ENCODE data around the gene FRMPD1. TPM values are rescaled to one million over a fixed set of nuclear protein-coding genes. Genes with fewer than 3 reads are reported as not detected.

FRMPD1 gene
- total RNA-seq, 1 donor from 2014 or later, result not detected

DNA sequence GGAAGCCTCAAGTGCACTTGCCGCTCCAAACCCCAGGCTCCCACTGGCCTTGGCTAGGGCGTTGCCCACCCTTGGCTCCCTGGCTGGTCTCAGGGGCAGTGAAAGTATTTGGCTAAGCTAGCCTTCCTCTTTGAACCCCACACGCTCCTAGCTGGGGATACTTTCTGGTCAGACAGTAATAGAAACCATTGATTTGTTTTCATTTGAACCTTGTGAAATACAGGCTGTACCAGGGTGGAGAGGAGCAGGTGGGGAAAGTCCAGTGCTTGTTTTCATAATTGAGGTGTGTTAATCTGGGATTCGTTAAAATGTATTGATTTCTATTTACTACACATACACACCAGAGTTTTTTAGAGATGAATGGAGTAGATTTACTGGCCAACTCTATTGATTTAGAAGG lies 57.0 kb downstream of the FRMPD1 start:
- no peaks in the 10 kb centered on the region for H3K4me1 ChIP-seq
- DNase-seq (ENCODE audit: low spot score in 2 of 2), result no peak
- TF ChIP-seq, protein P1, sequence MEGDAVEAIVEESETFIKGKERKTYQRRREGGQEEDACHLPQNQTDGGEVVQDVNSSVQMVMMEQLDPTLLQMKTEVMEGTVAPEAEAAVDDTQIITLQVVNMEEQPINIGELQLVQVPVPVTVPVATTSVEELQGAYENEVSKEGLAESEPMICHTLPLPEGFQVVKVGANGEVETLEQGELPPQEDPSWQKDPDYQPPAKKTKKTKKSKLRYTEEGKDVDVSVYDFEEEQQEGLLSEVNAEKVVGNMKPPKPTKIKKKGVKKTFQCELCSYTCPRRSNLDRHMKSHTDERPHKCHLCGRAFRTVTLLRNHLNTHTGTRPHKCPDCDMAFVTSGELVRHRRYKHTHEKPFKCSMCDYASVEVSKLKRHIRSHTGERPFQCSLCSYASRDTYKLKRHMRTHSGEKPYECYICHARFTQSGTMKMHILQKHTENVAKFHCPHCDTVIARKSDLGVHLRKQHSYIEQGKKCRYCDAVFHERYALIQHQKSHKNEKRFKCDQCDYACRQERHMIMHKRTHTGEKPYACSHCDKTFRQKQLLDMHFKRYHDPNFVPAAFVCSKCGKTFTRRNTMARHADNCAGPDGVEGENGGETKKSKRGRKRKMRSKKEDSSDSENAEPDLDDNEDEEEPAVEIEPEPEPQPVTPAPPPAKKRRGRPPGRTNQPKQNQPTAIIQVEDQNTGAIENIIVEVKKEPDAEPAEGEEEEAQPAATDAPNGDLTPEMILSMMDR (IDR thresholded peaks at IDR 0.05), result no peak
- intact Hi-C loops (cut with DNase I), result no loop called here
- no peaks in the 10 kb centered on the region for H3K9me3 ChIP-seq
- H3K27ac ChIP-seq, result no peak overlapping the region
- H3K27me3 ChIP-seq, result no peaks in the 10 kb centered on the region
- H3K36me3 ChIP-seq, result no peaks in the 10 kb centered on the region
- H3K4me3 ChIP-seq, result no peak overlapping the region

DNA sequence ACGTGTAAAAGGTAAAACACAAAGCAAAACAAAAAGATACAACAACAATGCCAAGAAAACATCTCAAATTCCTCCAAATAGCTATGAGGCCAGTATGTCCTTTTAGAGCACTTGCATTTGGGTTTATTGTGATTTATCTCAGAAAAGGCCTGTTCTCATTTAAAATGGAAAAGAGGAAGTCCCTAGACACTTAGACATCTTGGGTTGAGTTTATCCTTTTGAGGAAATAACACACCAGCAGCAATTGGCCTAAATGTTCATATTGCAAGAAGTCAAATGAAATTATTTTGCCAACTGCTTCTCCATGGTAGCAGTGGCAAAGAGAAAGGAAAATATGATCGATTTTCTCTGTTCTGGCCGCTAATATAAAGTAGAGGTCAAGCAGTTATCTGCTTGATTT lies 59.3 kb downstream of the FRMPD1 start:
- Histone ChIP-seq H3K36me3 (no peaks in the 10 kb centered on the region), H3K4me3 (no peak overlapping the region), H3K27ac (no peak overlapping the region), H3K9me3 (no peaks in the 10 kb centered on the region), H3K27me3 (no peaks in the 10 kb centered on the region), H3K4me1 (no peaks in the 10 kb centered on the region)
- intact Hi-C loops (cut with DNase I), result no loop called here
- DNase-seq (ENCODE audit: low spot score in 2 of 2), result no peak
- TF ChIP-seq, protein P1 (IDR thresholded peaks at IDR 0.05), result no peak

DNA sequence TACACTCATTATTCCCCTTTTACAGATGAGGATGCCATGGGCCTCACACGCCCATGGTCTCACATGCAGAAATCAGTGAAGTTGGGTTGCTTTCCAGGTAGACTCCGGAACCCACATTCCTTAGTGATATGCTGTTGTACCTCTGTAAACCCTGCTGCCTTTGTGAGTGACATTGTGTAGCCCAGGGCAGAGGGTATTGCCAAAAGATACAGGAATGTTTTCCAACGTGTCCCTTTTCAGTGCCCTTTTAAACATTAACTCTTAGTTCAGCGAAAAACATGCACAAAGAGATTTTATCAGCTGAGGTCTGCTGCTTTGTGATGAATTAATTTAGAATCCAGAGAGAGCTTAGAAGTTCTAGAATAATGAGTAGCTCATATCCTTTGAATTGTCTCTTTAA lies 64.5 kb downstream of the FRMPD1 start:
- H3K36me3 ChIP-seq, result no peaks in the 10 kb centered on the region
- intact Hi-C loops (cut with DNase I), result no loop called here
- H3K4me3 ChIP-seq, result no peak overlapping the region
- TF ChIP-seq, protein P1 (IDR thresholded peaks at IDR 0.05), result no peak
- no peaks in the 10 kb centered on the region for H3K9me3 ChIP-seq
- no peaks in the 10 kb centered on the region for H3K4me1 ChIP-seq
- no peak overlapping the region for H3K27ac ChIP-seq
- no peaks in the 10 kb centered on the region for H3K27me3 ChIP-seq
- DNase-seq (ENCODE audit: low spot score in 2 of 2), result no peak

DNA sequence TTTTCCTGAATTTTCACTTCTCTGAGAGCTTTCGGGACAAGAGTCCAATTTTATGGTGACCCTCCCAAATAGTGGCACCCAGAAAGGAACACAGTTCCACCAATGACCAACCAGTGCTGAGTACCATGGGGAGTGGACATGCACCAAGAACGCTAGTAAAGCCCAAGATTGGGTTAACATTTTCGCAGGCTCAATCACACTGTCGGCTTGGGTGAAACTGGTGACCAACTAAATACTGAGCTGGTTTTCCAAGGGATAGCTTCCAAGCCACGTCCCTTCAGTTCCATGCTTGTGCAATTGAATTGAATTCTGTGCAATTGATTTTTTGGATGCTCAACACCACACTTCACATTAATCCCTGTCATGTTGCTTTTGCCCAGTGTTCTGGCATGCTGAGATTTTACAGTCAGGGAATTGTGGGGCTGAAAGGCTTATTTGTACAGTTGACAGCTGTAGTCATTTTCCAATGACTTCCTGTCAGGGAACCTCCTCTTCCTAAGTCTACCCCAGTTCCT lies 65.3 kb downstream of the FRMPD1 start:
- Histone ChIP-seq H3K4me1 (no peaks in the 10 kb centered on the region), H3K27me3 (no peaks in the 10 kb centered on the region), H3K27ac (no peak overlapping the region), H3K9me3 (no peaks in the 10 kb centered on the region), H3K4me3 (no peak overlapping the region), H3K36me3 (no peaks in the 10 kb centered on the region)
- intact Hi-C loops (cut with DNase I), result no loop called here
- TF ChIP-seq, protein P1 (IDR thresholded peaks at IDR 0.05), result no peak
- no peak for DNase-seq (ENCODE audit: low spot score in 2 of 2)

DNA sequence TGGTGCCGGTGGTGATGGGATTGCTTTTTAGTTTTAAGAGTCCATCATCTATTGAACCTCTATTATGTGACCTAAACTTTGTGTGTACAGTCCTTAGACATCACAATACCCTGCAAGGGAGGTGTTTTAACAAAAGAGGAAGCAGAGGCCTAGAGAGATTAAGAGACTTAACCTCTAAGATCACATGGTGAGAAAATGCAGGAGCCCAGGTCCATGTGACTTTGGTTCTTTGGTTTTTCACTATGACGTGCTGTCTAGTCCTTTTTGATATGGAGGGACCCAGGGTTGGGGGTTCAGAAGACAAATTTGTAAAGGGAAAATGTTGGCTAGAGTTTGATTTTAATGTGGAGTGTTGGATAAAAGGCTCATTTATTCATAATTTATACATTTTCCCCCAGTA lies 68.8 kb downstream of the FRMPD1 start:
- no peak overlapping the region for H3K27ac ChIP-seq
- intact Hi-C loops (cut with DNase I), result no loop called here
- TF ChIP-seq, protein P1 (IDR thresholded peaks at IDR 0.05), result no peak

DNA sequence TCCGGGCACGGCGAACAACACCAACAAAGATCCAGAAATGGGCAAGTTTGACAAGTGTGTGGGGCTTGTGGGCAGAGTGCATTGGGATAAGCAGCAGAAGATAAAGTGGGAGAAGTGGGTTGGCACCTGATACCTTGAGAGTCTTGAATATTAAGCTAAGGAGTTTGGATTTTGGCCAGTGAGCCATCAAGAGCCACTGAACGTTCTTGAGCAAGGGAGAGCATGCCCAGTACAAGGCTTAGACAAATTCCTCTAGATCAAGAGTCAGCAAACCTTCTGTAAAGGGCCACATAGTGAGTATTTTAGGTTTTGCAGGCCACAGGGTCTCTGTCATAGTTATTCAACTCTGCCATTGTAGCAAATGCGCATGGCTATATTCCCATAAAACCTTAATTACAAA lies 76.3 kb downstream of the FRMPD1 start:
- Histone ChIP-seq H3K36me3 (no peaks in the 10 kb centered on the region), H3K4me3 (no peak overlapping the region), H3K9me3 (no peaks in the 10 kb centered on the region), H3K27ac (no peak overlapping the region), H3K27me3 (no peaks in the 10 kb centered on the region), H3K4me1 (no peaks in the 10 kb centered on the region)
- TF ChIP-seq, protein P1 (IDR thresholded peaks at IDR 0.05), result no peak
- no peak for DNase-seq (ENCODE audit: low spot score in 2 of 2)
- intact Hi-C loops (cut with DNase I), result no loop called here

More for the DNA sequence above, 68.8 kb downstream of the FRMPD1 start:
- DNase-seq (ENCODE audit: low spot score in 2 of 2), result no peak
- H3K27me3 ChIP-seq, result no peaks in the 10 kb centered on the region
- H3K36me3 ChIP-seq, result no peaks in the 10 kb centered on the region
- H3K4me1 ChIP-seq, result no peaks in the 10 kb centered on the region
- no peak overlapping the region for H3K4me3 ChIP-seq
- H3K9me3 ChIP-seq, result no peaks in the 10 kb centered on the region
